Stomach (tissue), 9 donors: Measurements from ENCODE around the gene IL1RL1. TPM values are rescaled to one million over a fixed set of nuclear protein-coding genes. Genes with fewer than 3 reads are reported as not detected.

ENCODE experiments used
- DNase-seq, 2 donors: peaks; one replicate each; pipeline versions ENCODE4 v3.0.0 to v3.0.0-alpha.2; 2013 to 2019
- H3K27ac ChIP-seq, 5 donors: fragments of 200-600 bp in 4 of 5; sonication (generic) in 4 of 5; one replicate each; pipeline ENCODE4 v1.5.1; 2013 to 2019; ENCODE audit warnings: mild to moderate bottlenecking in 1 of 5, moderate library complexity in 1 of 5
- H3K27me3 ChIP-seq, 3 donors: fragments of 200-600 bp; sonication (generic); one replicate each; pipeline ENCODE4 v1.5.1; 2017 to 2019; ENCODE audit warnings: mixed run types in 1 of 3
- H3K36me3 ChIP-seq, 4 donors: fragments of 200-600 bp; sonication (generic); 1 replicate in 3 of 4; 2 replicates in 1 of 4; pipeline ENCODE4 v1.5.1; 2016 to 2019
- H3K4me1 ChIP-seq, 4 donors: fragments of 200-600 bp; sonication (generic); one replicate each; pipeline ENCODE4 v1.5.1; 2016 to 2019
- H3K4me3 ChIP-seq, 4 donors: fragments of 200-600 bp; sonication (generic) in 3 of 4; one replicate each; pipeline ENCODE4 v1.5.1; 2016 to 2019; ENCODE audit warnings: mild to moderate bottlenecking in 1 of 4
- H3K9me3 ChIP-seq, 4 donors: fragments of 200-600 bp; sonication (generic); one replicate each; pipeline ENCODE4 v1.5.1; 2016 to 2019
- CTCF ChIP-seq, 7 experiments: fragments of 450-650 bp in 4 of 7; fragments of 200-600 bp in 3 of 7; sonication (generic) in 3 of 7; IDR thresholded peaks; one replicate each; pipeline ENCODE4 v1.5.1; 2016 to 2019; ENCODE audit warnings: antibody characterized with exemption in 7 of 7, control low read depth in 2 of 7, mild to moderate bottlenecking in 1 of 7
- EP300 ChIP-seq: sonication (generic); formaldehyde crosslinking; IDR thresholded peaks from one replicate; pipeline ENCODE4 v1.6.1; 2017; ENCODE audit warnings: antibody characterized with exemption
- POLR2A ChIP-seq, 4 donors: fragments of 450-650 bp; IDR thresholded peaks; one replicate each; pipeline ENCODE4 v1.6.1; 2016; ENCODE audit warnings: antibody characterized with exemption in 4 of 4, control low read depth in 2 of 4, mild to moderate bottlenecking in 1 of 4, moderate library complexity in 1 of 4
- POLR2AphosphoS5 ChIP-seq, 3 donors: sonication (generic); formaldehyde crosslinking; IDR thresholded peaks; one replicate each; pipeline ENCODE4 v1.6.1; 2016; ENCODE audit warnings: antibody characterized with exemption in 3 of 3
- WGBS, 5 donors: extraction: QIAGEN DNeasy Blood & Tissue Kit in 3 of 5; methylation state at CpG; one replicate each; pipeline versions ENCODE4 v1.1.5 to v1.1.7; 2013 to 2018; 5-methylcytosine and 5-hydroxymethylcytosine counted together
- intact Hi-C: fragments of 100-400 bp; cut with DNase I; formaldehyde crosslinking; loops from one replicate; pipeline ENCODE4 v1.15.1; 2023; ENCODE audit warnings: low total_unique reads
- polyA plus RNA-seq, 3 donors: library from polyadenylated mRNA; stranded (reverse); fragments of 200-250 nt; gene quantifications; one replicate each; pipeline ENCODE4 v1.2.3, GENCODE V29; 2013
- total RNA-seq, 5 donors: library from RNA; depleted of rRNA; stranded (reverse); fragments of >200 nt; gene quantifications; one replicate each; pipeline versions ENCODE4 v1.1.0 to v1.2.3, GENCODE V29; 2014 to 2016
- donor health status: healthy with polysubstance abuse.
- donor health status: Bipolar disorder and iron deficiency.
- donor health status: healthy.

Gene IL1RL1
- total and polyA plus RNA-seq, 8 donors, result 0.29 to 61.7 (median 25.4) TPM

- no peak for TF ChIP-seq POLR2AphosphoS5 (IDR thresholded peaks at IDR 0.05)
- TF ChIP-seq POLR2A (IDR thresholded peaks at IDR 0.05), result no peak
- no peak for TF ChIP-seq EP300
- TF ChIP-seq CTCF (IDR thresholded peaks at IDR 0.05), result no peak
- H3K36me3 ChIP-seq, result no peaks in the 10 kb centered on the region
- no peak overlapping the region for H3K27ac ChIP-seq
- H3K4me1 ChIP-seq, result peaks cover 0 to 14% (median 0%) of the 10 kb centered on the region in 4 donors
- H3K4me3 ChIP-seq, result no peak overlapping the region
- 71 to 85% (median 77%) methylated on average over 3 of the region's 3 CpGs for WGBS, 5 donors
- no peak for DNase-seq
- H3K27me3 ChIP-seq, result peaks cover 0 to 4% (median 0%) of the 10 kb centered on the region in 3 donors
- no peaks in the 10 kb centered on the region for H3K9me3 ChIP-seq
- intact Hi-C loops, result no loop called here
Measured at GRCh38 chr2:102294802-102295489, 16.4 kb upstream of the IL1RL1 start.

- Histone ChIP-seq H3K9me3 (no peaks in the 10 kb centered on the region), H3K4me3 (no peak overlapping the region), H3K27me3 (peaks cover 0 to 4% (median 0%) of the 10 kb centered on the region in 3 donors), H3K4me1 (peaks cover 0 to 14% (median 0%) of the 10 kb centered on the region in 4 donors), H3K27ac (no peak overlapping the region), H3K36me3 (no peaks in the 10 kb centered on the region)
- TF ChIP-seq POLR2AphosphoS5 (IDR thresholded peaks at IDR 0.05), result no peak
- TF ChIP-seq CTCF (IDR thresholded peaks at IDR 0.05), result no peak
- TF ChIP-seq POLR2A (IDR thresholded peaks at IDR 0.05), result no peak
- TF ChIP-seq EP300, result no peak
- DNase-seq, result no peak
- 70 to 97% (median 80%) methylated on average over 1 of the region's 1 CpG for WGBS, 5 donors
- intact Hi-C loops, result no loop called here
Measured at GRCh38 chr2:102295566-102295965, 15.8 kb upstream of the IL1RL1 start.

GRCh38 chr2:102296449-102296848 is 14.9 kb upstream of the IL1RL1 start:
- no peak for TF ChIP-seq POLR2AphosphoS5 (IDR thresholded peaks at IDR 0.05)
- TF ChIP-seq POLR2A (IDR thresholded peaks at IDR 0.05), result no peak
- no peak for TF ChIP-seq EP300
- TF ChIP-seq CTCF (IDR thresholded peaks at IDR 0.05), result no peak
- no peak for DNase-seq
- Histone ChIP-seq H3K36me3 (no peaks in the 10 kb centered on the region), H3K4me1 (peaks cover 0 to 14% (median 0%) of the 10 kb centered on the region in 4 donors), H3K9me3 (no peaks in the 10 kb centered on the region), H3K27me3 (peaks cover 0 to 4% (median 0%) of the 10 kb centered on the region in 3 donors), H3K4me3 (no peak overlapping the region), H3K27ac (no peak overlapping the region)
- intact Hi-C loops, result no loop called here

- WGBS, 5 donors, result 70 to 87% (median 74%) methylated on average over 3 of the region's 3 CpGs
- DNase-seq, result no peak
- H3K4me1 ChIP-seq, result peaks cover 0 to 7% (median 0%) of the 10 kb centered on the region in 4 donors
- H3K27me3 ChIP-seq, result peaks cover 0 to 4% (median 0%) of the 10 kb centered on the region in 3 donors
- no peaks in the 10 kb centered on the region for H3K36me3 ChIP-seq
- H3K4me3 ChIP-seq, result no peak overlapping the region
- TF ChIP-seq POLR2A (IDR thresholded peaks at IDR 0.05), result no peak
- TF ChIP-seq POLR2AphosphoS5 (IDR thresholded peaks at IDR 0.05), result no peak
- TF ChIP-seq EP300, result no peak
- TF ChIP-seq CTCF (IDR thresholded peaks at IDR 0.05), result no peak
- H3K9me3 ChIP-seq, result no peaks in the 10 kb centered on the region
- intact Hi-C loops, result no loop called here
- H3K27ac ChIP-seq, result no peak overlapping the region
Measured at GRCh38 chr2:102297891-102298290, 13.5 kb upstream of the IL1RL1 start.
